Tibial nerve (tissue), 4 donors: ENCODE measurements around the gene TRPM4. TPM values are rescaled to one million over a fixed set of nuclear protein-coding genes. Genes with fewer than 3 reads are reported as not detected.

ENCODE experiments used
- DNase-seq, 2 donors: peaks; one replicate each; pipeline ENCODE4 v3.0.0-alpha.2; 2019; ENCODE audit warnings: low spot score in 2 of 2
- H3K27ac ChIP-seq, 4 donors: fragments of 200-600 bp; sonication (generic) in 3 of 4; one replicate each; pipeline ENCODE4 v1.5.1; 2017 to 2019; ENCODE audit warnings: mild to moderate bottlenecking in 1 of 4
- H3K27me3 ChIP-seq, 2 donors: fragments of 200-600 bp; sonication (generic) in 1 of 2; one replicate each; pipeline versions ENCODE4 v1.5.1 to v1.6.0; 2017 to 2019
- H3K36me3 ChIP-seq, 3 donors: fragments of 200-600 bp; sonication (generic); one replicate each; pipeline ENCODE4 v1.5.1; 2018 to 2019
- H3K4me1 ChIP-seq, 4 donors: fragments of 200-600 bp; sonication (generic) in 3 of 4; one replicate each; pipeline ENCODE4 v1.5.1; 2017 to 2019
- H3K4me3 ChIP-seq, 4 donors: fragments of 200-600 bp; sonication (generic) in 3 of 4; one replicate each; pipeline ENCODE4 v1.5.1; 2017 to 2019; ENCODE audit warnings: mild to moderate bottlenecking in 1 of 4, moderate library complexity in 1 of 4
- H3K9me3 ChIP-seq, 4 donors: fragments of 200-600 bp; sonication (generic) in 3 of 4; one replicate each; pipeline ENCODE4 v1.5.1; 2017 to 2019
- EP300 ChIP-seq, 2 donors: sonication (generic); formaldehyde crosslinking; IDR thresholded peaks; one replicate each; pipeline ENCODE4 v1.6.1; 2017; ENCODE audit warnings: antibody characterized with exemption in 2 of 2, mild to moderate bottlenecking in 1 of 2
- POLR2A ChIP-seq, 2 donors: fragments of 450-650 bp; IDR thresholded peaks; one replicate each; pipeline ENCODE4 v1.6.1; 2017; ENCODE audit warnings: antibody characterized with exemption in 2 of 2, mild to moderate bottlenecking in 2 of 2, moderate library complexity in 2 of 2
- WGBS, 2 donors: methylation state at CpG; one replicate each; pipeline ENCODE4 v1.1.5; 2018; 5-methylcytosine and 5-hydroxymethylcytosine counted together
- total RNA-seq, 4 donors: library from RNA; depleted of rRNA; stranded (reverse); fragments of >200 nt; gene quantifications; one replicate each; pipeline ENCODE4 v1.1.0, GENCODE V29; 2016
- TF ChIP-seq, protein P1 (sequence below), 5 experiments: fragments of 200-600 bp in 3 of 5; fragments of 450-650 bp in 2 of 5; sonication (generic) in 3 of 5; IDR thresholded peaks; one replicate each; pipeline ENCODE4 v1.5.1; 2016 to 2019; ENCODE audit warnings: antibody characterized with exemption in 5 of 5, mild to moderate bottlenecking in 3 of 5, moderate library complexity in 2 of 5

Gene TRPM4
- total RNA-seq, 4 donors from 2014 or later, result 12.6 to 22.4 (median 16.7) TPM

DNA sequence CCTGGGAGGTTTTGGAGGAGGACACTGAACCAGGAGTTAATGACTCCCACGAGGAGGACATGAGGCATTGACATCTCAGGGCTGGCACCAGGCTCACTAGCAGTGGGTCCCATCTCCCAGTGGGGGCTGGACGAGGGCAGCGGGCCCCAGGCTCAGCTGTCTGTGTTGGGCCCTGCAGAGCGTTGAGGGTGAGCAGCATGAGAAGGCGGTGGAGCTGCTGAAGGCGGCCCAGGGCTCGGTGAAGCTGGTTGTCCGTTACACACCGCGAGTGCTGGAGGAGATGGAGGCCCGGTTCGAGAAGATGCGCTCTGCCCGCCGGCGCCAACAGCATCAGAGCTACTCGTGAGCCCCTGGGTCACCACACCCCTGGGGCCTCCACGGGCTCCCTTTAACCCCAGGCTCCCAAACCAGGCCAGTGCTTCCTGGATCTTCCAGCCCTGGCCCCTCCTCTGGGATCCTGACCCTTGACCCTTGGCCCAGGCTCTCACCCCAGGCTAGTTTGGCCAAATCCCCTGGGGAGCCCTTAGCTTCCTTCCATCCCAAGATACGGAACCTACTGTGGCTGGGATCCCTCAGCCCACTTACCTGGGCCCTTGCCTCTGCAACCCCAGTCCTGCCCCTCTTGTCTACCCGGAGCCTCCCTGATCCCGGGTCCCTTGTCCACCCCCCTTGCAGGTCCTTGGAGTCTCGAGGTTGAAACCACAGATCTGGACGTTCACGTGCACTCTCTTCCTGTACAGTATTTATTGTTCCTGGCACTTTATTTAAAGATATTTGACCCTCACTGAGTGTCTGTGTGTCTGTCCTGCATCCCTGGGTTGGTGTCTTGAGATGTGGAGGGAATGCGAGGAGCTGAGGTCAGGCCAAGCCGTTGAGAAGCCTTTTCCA, 39.7 kb upstream of the TRPM4 start:
- Histone ChIP-seq H3K27me3 (peaks cover 0 to 1% of the 10 kb centered on the region in 2 donors), H3K4me3 (peak overlapping the region; percentile 33 to 76 (median 62)), H3K4me1 (peaks cover 0 to 55% (median 26%) of the 10 kb centered on the region in 4 donors), H3K9me3 (no peaks in the 10 kb centered on the region), H3K27ac (peak overlapping the region; percentile 85 to 98 (median 90)), H3K36me3 (peaks cover 0 to 3% (median 0%) of the 10 kb centered on the region in 3 donors)
- 48 to 53% methylated on average over 21 to 23 of the region's 26 CpGs for WGBS, 2 donors
- DNase-seq, result no peak
- TF ChIP-seq EP300 (IDR thresholded peaks at IDR 0.05), result no peak

DNA sequence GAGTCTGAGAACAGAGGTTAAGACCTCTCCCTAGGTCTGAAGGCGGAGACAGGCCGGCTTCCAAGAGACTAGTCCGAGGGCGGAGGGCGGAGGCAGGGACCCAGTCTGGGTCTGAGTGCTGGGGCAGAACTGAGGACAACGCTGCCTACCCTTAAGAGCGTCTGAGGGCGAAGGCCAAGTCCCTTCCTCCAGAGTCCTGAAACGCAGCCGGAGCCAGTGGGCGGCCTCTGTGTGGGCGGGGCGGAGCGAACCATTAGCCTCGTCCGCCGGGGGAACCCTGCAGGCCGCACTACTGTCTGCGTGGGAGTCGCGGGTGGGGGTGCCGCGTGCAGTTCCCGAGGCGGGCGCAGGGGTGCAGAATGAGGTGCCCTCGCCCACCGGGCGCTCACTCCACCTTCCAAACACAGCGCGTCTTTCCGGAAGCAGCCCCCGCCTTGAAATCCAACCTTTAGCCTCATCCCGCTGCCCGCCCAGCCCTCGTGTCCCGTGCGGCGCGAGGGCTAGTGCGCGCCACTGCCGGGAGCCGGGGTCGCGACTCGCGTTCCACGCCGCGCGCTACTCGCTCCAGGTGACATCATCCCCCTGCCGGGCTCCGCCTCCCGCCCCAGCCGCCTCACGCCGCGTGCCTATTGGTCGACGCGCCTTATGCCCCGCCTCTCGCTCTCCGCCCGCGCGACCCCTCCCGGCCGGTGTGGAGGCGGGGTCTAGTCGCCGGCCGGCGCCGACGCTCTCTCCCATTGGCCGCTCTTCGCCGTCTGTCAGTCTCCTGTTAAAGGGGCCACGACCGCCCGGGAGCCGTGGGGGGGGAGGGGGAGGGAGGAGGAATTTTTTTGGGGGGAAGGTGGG, 38.8 kb upstream of the TRPM4 start, which contains the start of gene C19orf73:
C19orf73 (minus strand) TSS at position 579 of the 846 bp plus-strand sequence; CDS start at position 458, 121 bp downstream.
- DNase-seq, result peak; percentile 85 to 88

DNA sequence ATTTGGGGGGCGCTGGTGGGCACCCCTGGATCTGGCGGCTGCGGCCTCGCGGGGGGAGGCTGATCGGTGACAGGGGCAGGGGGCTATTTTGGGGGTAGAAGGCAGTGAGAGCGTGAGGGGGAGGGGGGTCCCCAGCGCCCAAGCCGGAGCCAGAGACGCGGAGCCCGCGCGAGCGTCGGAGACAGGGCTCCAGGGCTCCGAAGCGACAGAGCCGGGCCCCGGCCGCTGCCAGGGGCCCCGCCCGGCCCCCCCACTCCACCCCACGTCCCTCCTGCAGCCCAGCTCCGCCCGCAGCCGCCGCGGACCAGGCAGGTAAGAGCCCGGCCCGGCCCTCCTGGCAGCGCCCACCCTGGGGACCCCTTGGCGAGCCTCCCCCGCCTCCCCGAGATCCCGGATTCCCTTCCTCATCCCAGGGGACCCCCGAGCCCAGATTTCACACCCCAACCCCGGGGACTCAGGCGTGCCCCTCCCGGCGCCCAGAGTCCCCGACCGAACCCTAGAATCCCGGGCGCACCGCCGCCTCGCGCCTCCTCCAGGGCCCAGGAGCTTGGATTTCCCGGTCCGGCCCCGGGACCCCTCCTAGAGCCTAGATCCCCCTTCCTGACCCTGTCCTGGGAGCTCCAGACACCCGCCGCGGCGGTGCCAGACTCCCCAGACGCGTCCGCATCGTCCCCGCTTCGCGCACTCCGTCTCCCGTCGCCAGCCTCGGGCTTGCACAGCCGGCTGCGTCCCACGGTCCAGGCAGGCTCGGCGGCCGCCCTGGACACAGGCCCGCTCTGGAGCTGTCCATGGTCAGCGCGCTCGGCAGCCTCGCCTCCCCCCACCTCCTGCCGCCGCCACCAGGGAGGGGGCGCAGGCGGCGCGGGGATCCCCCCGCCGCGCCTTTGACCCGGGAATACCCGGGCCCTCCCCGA, 37.9 kb upstream of the TRPM4 start, which contains the start of gene PPFIA3:
PPFIA3 (plus strand) TSS at position 134 of the 914 bp plus-strand sequence. CDS start 8,330 bp downstream, outside the sequence.
- peaks cover 0 to 45% (median 21%) of the 10 kb centered on the region in 4 donors for H3K4me1 ChIP-seq
- TF ChIP-seq, protein P1, sequence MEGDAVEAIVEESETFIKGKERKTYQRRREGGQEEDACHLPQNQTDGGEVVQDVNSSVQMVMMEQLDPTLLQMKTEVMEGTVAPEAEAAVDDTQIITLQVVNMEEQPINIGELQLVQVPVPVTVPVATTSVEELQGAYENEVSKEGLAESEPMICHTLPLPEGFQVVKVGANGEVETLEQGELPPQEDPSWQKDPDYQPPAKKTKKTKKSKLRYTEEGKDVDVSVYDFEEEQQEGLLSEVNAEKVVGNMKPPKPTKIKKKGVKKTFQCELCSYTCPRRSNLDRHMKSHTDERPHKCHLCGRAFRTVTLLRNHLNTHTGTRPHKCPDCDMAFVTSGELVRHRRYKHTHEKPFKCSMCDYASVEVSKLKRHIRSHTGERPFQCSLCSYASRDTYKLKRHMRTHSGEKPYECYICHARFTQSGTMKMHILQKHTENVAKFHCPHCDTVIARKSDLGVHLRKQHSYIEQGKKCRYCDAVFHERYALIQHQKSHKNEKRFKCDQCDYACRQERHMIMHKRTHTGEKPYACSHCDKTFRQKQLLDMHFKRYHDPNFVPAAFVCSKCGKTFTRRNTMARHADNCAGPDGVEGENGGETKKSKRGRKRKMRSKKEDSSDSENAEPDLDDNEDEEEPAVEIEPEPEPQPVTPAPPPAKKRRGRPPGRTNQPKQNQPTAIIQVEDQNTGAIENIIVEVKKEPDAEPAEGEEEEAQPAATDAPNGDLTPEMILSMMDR (IDR thresholded peaks at IDR 0.05), result no peak
- TF ChIP-seq POLR2A (IDR thresholded peaks at IDR 0.05), result no peak
- no peak for TF ChIP-seq EP300 (IDR thresholded peaks at IDR 0.05)
- peaks cover 0 to 3% (median 0%) of the 10 kb centered on the region in 3 donors for H3K36me3 ChIP-seq
- no peaks in the 10 kb centered on the region for H3K9me3 ChIP-seq
- peaks cover 0 to 7% of the 10 kb centered on the region in 2 donors for H3K27me3 ChIP-seq
- peak within 1 kb of the TSS; percentile 33 to 76 (median 62) for H3K4me3 ChIP-seq
- peak within 1 kb of the TSS; percentile 85 to 98 (median 90) for H3K27ac ChIP-seq
- WGBS, 2 donors, result 0 to 2% methylated on average over 6 to 60 of the region's 90 CpGs
- peak; percentile 41 to 42 for DNase-seq

More for the DNA sequence above, 38.8 kb upstream of the TRPM4 start, which contains the start of gene C19orf73:
- peak within 1 kb of the TSS; percentile 33 to 76 (median 62) for H3K4me3 ChIP-seq
- peaks cover 0 to 3% (median 0%) of the 10 kb centered on the region in 3 donors for H3K36me3 ChIP-seq
- WGBS, 2 donors, result 0 to 1% methylated on average over 36 to 55 of the region's 85 CpGs
- H3K27ac ChIP-seq, result peak within 1 kb of the TSS; percentile 85 to 98 (median 90)
- H3K4me1 ChIP-seq, result peaks cover 0 to 49% (median 23%) of the 10 kb centered on the region in 4 donors
- TF ChIP-seq POLR2A (IDR thresholded peaks at IDR 0.05) (peak; percentile 21 to 75), EP300 (IDR thresholded peaks at IDR 0.05) (peak; percentile 45 to 89)
- TF ChIP-seq, protein P1 (IDR thresholded peaks at IDR 0.05), result peak in 4 of 5 experiments; percentile 5 to 70 (median 41)
- H3K27me3 ChIP-seq, result peaks cover 0 to 3% of the 10 kb centered on the region in 2 donors
- no peaks in the 10 kb centered on the region for H3K9me3 ChIP-seq

DNA sequence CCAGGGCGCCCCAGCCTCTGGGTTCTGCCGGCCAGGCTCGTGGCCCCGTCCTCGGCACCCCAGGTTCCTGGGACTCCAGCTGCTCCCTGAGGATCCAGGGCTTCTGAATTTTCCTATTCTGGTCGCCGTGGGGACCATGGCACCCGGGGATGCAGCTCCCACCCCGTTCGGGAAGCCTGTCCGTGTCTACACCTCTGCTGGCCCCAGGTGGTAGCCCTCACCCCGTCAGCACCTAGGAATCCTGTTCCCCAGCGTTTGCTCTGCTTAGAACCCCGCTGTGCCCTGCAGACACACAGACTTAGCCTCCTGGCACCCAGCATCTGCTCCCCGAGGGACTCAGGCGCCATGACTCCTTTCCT, 37.3 kb upstream of the TRPM4 start:
- no peak for DNase-seq
- no peak overlapping the region for H3K27ac ChIP-seq
- WGBS, 2 donors, result 15 to 16% methylated on average over 11 to 12 of the region's 16 CpGs
- H3K9me3 ChIP-seq, result no peaks in the 10 kb centered on the region
- H3K27me3 ChIP-seq, result peaks cover 0 to 7% of the 10 kb centered on the region in 2 donors
- H3K36me3 ChIP-seq, result peaks cover 0 to 3% (median 0%) of the 10 kb centered on the region in 3 donors
- TF ChIP-seq POLR2A (IDR thresholded peaks at IDR 0.05) (no peak), EP300 (IDR thresholded peaks at IDR 0.05) (no peak)
- TF ChIP-seq, protein P1 (IDR thresholded peaks at IDR 0.05), result no peak
- H3K4me3 ChIP-seq, result peak overlapping the region in 3 of 4 donors; percentile 35 to 65 (median 60)
- H3K4me1 ChIP-seq, result peaks cover 0 to 40% (median 21%) of the 10 kb centered on the region in 4 donors
